PC-3 (cell line): ENCODE measurements around the gene GPR152. TPM values are rescaled to one million over a fixed set of nuclear protein-coding genes. Genes with fewer than 3 reads are reported as not detected.

Source experiments
- ATAC-seq: fragments of 200-7000 bp; cut with Tn5 transposase; 2 replicates; pipeline ENCODE4 v1.9.1; 2020; ENCODE audit warnings: mild to moderate bottlenecking, moderate library complexity
- BruUV-seq: library from RNA; stranded (reverse); fragments of 400-500 nt; replicated peaks from 2 replicates; lab custom pipeline; 2021; lab: Mats Ljungman, UMichigan
- CTCF ChIA-PET: fragments of 300-600 bp; sonication (Branson Sonifier 250); formaldehyde crosslinking; loops from one replicate; lab custom pipeline; 2022; ENCODE audit warnings: antibody characterized with exemption; lab: Charles Lee
- POLR2A ChIA-PET: fragments of 300-600 bp; sonication (Branson Sonifier 250); formaldehyde crosslinking; loops from one replicate; lab custom pipeline; 2022; ENCODE audit warnings: antibody characterized with exemption; ENCODE audit not compliant: unreplicated experiment; lab: Charles Lee
- DNase-seq: peaks from one replicate; pipeline ENCODE4 v3.0.0-alpha.2; 2015
- H2AFZ ChIP-seq: fragments of 300-600 bp; sonication (generic); 2 replicates; pipeline ENCODE4 v1.6.0; 2016; ENCODE audit warnings: antibody characterized with exemption, low read length
- H3F3A ChIP-seq: fragments of 300-600 bp; sonication (generic); one replicate; pipeline ENCODE4 v1.6.0; 2017; ENCODE audit warnings: antibody characterized with exemption, low read length, control low read depth, mild to moderate bottlenecking; ENCODE audit not compliant: unreplicated experiment
- H3K27ac ChIP-seq: fragments of 300-600 bp; sonication (generic); 2 replicates; pipeline ENCODE4 v1.5.1; 2016; ENCODE audit warnings: mild to moderate bottlenecking, low read length
- H3K27me3 ChIP-seq: fragments of 300-600 bp; sonication (generic); 2 replicates; pipeline ENCODE4 v1.6.1; 2016; ENCODE audit warnings: low read length, mixed read lengths
- H3K36me3 ChIP-seq: fragments of 300-600 bp; sonication (generic); 2 replicates; pipeline ENCODE4 v1.6.1; 2016; ENCODE audit warnings: low read depth, mixed run types, low read length, mixed read lengths
- H3K4me1 ChIP-seq: fragments of 300-600 bp; sonication (generic); 2 replicates; pipeline ENCODE4 v1.5.1; 2016; ENCODE audit warnings: low read length; ENCODE audit not compliant: insufficient read depth
- H3K4me2 ChIP-seq: fragments of 300-600 bp; sonication (generic); 2 replicates; pipeline ENCODE4 v1.6.0; 2016; ENCODE audit warnings: low read length
- H3K4me3 ChIP-seq: fragments of 300-600 bp; sonication (generic); 2 replicates; pipeline ENCODE4 v1.5.1; 2016; ENCODE audit warnings: mild to moderate bottlenecking, low read length, mixed read lengths
- H3K79me2 ChIP-seq: fragments of 300-600 bp; sonication (generic); 2 replicates; pipeline ENCODE4 v1.6.1; 2017; ENCODE audit warnings: low read length, mixed read lengths
- H3K9ac ChIP-seq: fragments of 300-600 bp; sonication (generic); 2 replicates; pipeline ENCODE4 v1.6.0; 2016; ENCODE audit warnings: mild to moderate bottlenecking, low read length
- H3K9me2 ChIP-seq: fragments of 300-600 bp; sonication (generic); replicated peaks from 2 replicates; pipeline ENCODE4 v1.6.1; 2016; ENCODE audit warnings: mixed run types, low read length, mixed read lengths
- H3K9me3 ChIP-seq: fragments of 300-600 bp; sonication (generic); 2 replicates; pipeline ENCODE4 v1.6.1; 2016; ENCODE audit warnings: low read length, mixed read lengths
- H4K20me1 ChIP-seq: fragments of 300-600 bp; sonication (generic); 2 replicates; pipeline ENCODE4 v1.6.1; 2016; ENCODE audit warnings: low read length, mixed read lengths
- CTCF ChIP-seq: fragments of 300-600 bp; sonication (generic); conservative IDR thresholded peaks from 2 replicates; pipeline ENCODE4 v1.5.1; 2017; ENCODE audit warnings: antibody characterized with exemption, low read depth, mild to moderate bottlenecking, low read length
- EZH2 ChIP-seq: fragments of 300-600 bp; sonication (generic); IDR thresholded peaks from one replicate; pipeline ENCODE4 v1.6.1; 2017; ENCODE audit warnings: antibody characterized with exemption, mild to moderate bottlenecking, low read length; ENCODE audit not compliant: unreplicated experiment
- EZH2phosphoT487 ChIP-seq: fragments of 300-600 bp; sonication (generic); IDR thresholded peaks from 2 replicates; pipeline ENCODE4 v1.6.1; 2018; ENCODE audit warnings: mild to moderate bottlenecking, antibody characterized with exemption, low read length, borderline replicate concordance
- intact Hi-C: fragments of 100-400 bp; cut with micrococcal nuclease; formaldehyde crosslinking; loops from 2 replicates; pipeline ENCODE4 v1.9.0; 2023
- total RNA-seq: library from RNA; depleted of rRNA; stranded (reverse); fragments of >200 nt; gene quantifications from 2 replicates; pipeline ENCODE4 v1.2.3, GENCODE V29; 2014

Gene GPR152
- total RNA-seq, 1 experiment from 2014 or later = not detected

- peaks cover 8% of the 10 kb centered on the region for H3K79me2 ChIP-seq
- no peak overlapping the region for H3K9ac ChIP-seq
- H3K4me3 ChIP-seq = no peak overlapping the region
- POLR2A ChIA-PET = interaction anchor here (0.7 kb wide), 1 partner anchor 1102 kb away, joined by 4 read pairs; no protein-coding TSS in a partner anchor
- no peak overlapping the region for H3K4me2 ChIP-seq
- H4K20me1 ChIP-seq = no peaks in the 10 kb centered on the region
- no peaks in the 10 kb centered on the region for H3K9me3 ChIP-seq
- DNase-seq (no peak), ATAC-seq (no peak)
- BruUV-seq = no TSS peak
- H2AFZ ChIP-seq = no peak overlapping the region
- intact Hi-C loops = no loop called here
- H3K27me3 ChIP-seq = no peaks in the 10 kb centered on the region
- no peaks in the 10 kb centered on the region for H3F3A ChIP-seq
- TF ChIP-seq EZH2phosphoT487 = no peak
- TF ChIP-seq EZH2 = no peak
- TF ChIP-seq CTCF = no peak
- H3K27ac ChIP-seq = no peak overlapping the region
- H3K4me1 ChIP-seq = peaks cover 13% of the 10 kb centered on the region; the same call in 1 of the 2 replicates
- H3K36me3 ChIP-seq = no peaks in the 10 kb centered on the region
- CTCF ChIA-PET = no interaction called here
- H3K9me2 ChIP-seq = no peaks in the 10 kb centered on the region
Observed at GRCh38 chr11:67423891-67424613, 28.5 kb downstream of the GPR152 start.

GRCh38 chr11:67423466-67423865, 29.1 kb downstream of the GPR152 start:
- Histone ChIP-seq H3K9ac (no peak overlapping the region), H3K4me3 (no peak overlapping the region), H3K27me3 (no peaks in the 10 kb centered on the region), H4K20me1 (no peaks in the 10 kb centered on the region), H2AFZ (no peak overlapping the region), H3K4me1 (peaks cover 13% of the 10 kb centered on the region; the same call in 1 of the 2 replicates), H3K4me2 (no peak overlapping the region), H3K9me2 (no peaks in the 10 kb centered on the region), H3K27ac (no peak overlapping the region), H3F3A (no peaks in the 10 kb centered on the region), H3K79me2 (peaks cover 3% of the 10 kb centered on the region), H3K36me3 (no peaks in the 10 kb centered on the region), H3K9me3 (no peaks in the 10 kb centered on the region)
- no TSS peak for BruUV-seq
- DNase-seq (no peak), ATAC-seq (no peak)
- TF ChIP-seq EZH2phosphoT487 (no peak), EZH2 (no peak), CTCF (no peak)
- intact Hi-C loops = no loop called here
- POLR2A ChIA-PET = no interaction called here
- CTCF ChIA-PET = no interaction called here

GRCh38 chr11:67422891-67423290, 29.6 kb downstream of the GPR152 start:
- peak; percentile 80 for DNase-seq
- ChIA-PET POLR2A (no interaction called here), CTCF (no interaction called here)
- Histone ChIP-seq H3K27ac (no peak overlapping the region), H3K4me3 (no peak overlapping the region), H3K4me1 (peaks cover 13% of the 10 kb centered on the region; the same call in 1 of the 2 replicates), H3K9me2 (no peaks in the 10 kb centered on the region), H3K4me2 (no peak overlapping the region), H3K79me2 (no peaks in the 10 kb centered on the region), H3K36me3 (no peaks in the 10 kb centered on the region), H4K20me1 (no peaks in the 10 kb centered on the region), H3K9me3 (no peaks in the 10 kb centered on the region), H2AFZ (no peak overlapping the region), H3K9ac (no peak overlapping the region), H3K27me3 (no peaks in the 10 kb centered on the region), H3F3A (no peaks in the 10 kb centered on the region)
- no TSS peak for BruUV-seq
- intact Hi-C loops = no loop called here
- no peak for ATAC-seq
- TF ChIP-seq EZH2 = no peak
- no peak for TF ChIP-seq CTCF
- TF ChIP-seq EZH2phosphoT487 = no peak
